GM18867 (cell line): ENCODE measurements around the gene DELE1.

Source experiments
- ATAC-seq: cut with Tn5 transposase; IDR thresholded peaks from one replicate; pipeline ENCODE4 v1.9.1; 2021; ENCODE audit warnings: mild to moderate bottlenecking, moderate library complexity; ENCODE audit not compliant: unreplicated experiment

Gene DELE1

DNA sequence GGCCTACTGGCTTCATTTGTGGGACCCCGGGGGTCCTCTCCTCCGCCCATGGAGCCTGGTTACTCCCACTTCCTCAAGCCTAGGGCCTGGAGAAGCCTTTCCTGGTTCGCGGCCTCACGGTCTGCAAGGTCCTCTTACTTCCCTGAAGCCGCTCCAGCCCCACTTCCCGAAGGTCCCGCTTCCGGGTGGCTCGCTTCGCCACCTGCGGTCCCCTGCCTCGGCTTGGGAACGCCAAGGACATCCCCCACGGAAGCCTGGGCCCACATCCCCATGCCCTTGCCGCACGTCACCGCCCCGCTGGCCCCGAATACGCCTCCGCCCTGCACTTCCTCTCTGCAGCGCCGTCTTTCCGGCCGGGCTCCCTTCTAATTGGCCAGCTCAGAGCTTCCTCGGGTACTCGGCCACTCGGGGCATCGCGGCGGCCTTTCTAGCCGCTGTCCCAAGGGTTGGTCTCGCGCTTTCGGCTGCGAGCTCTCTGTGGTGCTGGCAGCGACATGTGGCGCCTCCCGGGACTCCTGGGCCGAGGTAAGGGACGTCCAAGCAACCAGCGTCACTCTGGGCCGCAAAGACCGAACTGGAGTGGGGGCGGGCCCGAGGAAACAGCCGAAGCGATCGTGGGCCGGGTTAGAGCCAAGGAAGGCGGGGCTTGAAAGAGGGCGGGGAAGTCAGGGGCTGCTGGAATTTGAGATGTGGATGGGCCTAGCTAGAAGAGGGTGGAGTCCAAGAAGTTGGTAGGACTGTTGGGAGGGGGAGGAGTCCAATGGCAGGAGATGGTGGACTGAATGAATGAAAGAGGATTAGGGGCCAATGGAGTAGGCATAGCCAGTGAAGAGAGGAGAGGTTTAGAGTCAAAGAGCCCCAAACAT is at the start of gene DELE1:
Gene DELE1 (plus strand): TSS at position 424 of the 866 bp plus-strand sequence. CDS start 71 bp downstream, at position 495.
- ATAC-seq, result peak; percentile 98

GRCh38 chr5:141873933-141874261 is 49.8 kb upstream of the DELE1 start:
- no peak for ATAC-seq

DNA sequence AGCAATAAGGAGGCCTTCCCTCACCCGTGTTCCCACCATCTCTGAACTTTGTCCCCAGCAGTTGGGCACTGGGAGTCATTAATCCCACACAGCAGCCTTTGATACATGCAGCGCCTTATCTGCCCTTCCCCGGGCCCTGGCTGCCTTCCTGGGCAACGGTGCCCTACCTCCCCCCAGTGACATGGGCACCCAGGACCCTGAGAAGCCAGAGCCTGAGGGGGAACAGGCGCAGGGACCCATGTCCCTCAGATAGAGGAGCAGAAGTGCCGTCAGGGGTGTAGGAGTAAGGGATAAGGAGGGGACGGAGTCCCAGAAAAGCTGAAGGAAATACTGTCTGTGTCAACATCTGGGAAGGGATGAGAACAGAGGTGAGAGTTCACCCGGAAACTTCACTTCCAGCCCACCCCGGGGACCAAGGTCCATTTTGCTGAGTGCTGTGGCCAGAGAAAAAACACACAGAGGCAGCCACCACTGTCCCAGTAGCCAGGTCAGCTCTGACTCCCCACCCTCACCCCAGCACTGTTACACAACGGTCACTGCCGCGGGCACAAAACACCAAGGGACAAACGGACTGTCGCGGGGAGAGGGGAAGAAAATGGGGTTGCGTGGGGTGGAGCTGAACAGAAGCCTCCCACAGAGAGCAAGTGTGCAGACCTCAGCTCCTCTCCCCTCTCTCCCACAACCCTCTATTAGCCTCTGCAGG is 49.3 kb upstream of the DELE1 start:
- no peak for ATAC-seq

GRCh38 chr5:141875022-141875740 is 48.5 kb upstream of the DELE1 start:
- no peak for ATAC-seq

GRCh38 chr5:141875795-141876627 is 47.7 kb upstream of the DELE1 start:
- ATAC-seq, result no peak

GRCh38 chr5:141876628-141877355 is 46.9 kb upstream of the DELE1 start:
- ATAC-seq, result no peak

GRCh38 chr5:141877356-141878185 is 46.1 kb upstream of the DELE1 start:
- ATAC-seq, result no peak

DNA sequence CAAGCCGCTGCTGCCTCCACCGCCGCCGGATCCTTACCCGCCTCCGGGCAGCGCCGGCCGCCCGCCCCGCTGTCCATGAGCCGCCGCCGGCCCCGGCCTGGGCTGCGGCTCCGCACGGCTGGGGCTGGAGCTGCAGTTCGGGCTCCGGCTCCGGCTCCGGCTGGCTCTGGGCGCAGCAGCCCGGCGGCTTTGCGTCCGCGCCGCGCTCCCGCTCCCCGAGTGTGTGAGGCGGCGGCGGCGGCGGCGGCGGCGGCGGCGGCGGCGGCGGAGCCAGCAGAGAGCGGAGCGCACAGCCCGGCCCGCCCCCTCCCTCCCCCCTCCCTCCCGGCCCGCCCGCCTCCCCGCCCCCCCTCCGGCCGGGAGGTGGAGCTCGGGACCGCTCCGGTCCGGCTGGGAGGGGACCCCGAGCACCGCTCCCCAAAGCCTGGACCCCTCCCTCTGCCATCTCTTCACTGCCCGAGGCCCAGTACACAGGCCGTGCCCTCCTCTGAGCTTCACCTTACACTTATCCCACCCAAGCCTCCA is 45.4 kb upstream of the DELE1 start, which contains the start of gene PCDH1:
Gene PCDH1 (minus strand): TSS at position 225 of the 525 bp plus-strand sequence. CDS start 148 bp downstream, at position 77.
- no peak for ATAC-seq

DNA sequence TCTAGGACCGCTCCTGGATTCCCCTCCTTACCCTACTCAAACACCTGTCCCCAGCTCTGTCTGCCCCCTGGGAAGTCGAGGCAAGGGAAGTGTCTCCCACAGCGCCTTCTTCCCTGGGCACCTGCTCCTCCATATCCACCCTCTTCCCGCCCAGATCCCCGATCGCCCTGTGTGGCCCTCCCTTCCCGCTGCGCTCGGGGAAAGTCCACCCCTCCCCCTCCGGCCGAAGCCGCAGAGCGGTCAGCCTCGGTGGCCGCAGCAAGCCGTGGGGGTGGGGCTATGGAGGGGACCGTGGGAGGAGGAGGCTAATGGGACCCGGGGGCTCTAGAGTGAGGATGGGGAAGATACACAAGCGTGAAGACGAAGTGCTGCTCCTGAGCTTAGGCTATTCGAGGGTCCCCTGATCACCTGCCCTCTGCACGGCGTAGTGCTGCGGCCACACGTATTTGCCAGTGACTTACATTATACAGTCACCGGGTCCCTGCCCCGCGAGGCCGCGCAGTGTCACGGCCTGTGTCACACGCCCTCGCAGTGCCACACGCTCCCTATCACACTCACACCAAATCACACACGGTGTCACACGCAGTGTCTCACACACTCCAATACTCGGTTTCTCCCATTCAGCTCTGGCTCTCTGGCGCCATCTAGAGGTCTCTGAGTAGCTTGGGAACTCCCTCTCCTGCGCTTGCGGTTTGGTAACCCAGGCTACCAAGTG is 44.8 kb upstream of the DELE1 start:
- peak; percentile 77 for ATAC-seq

GRCh38 chr5:141879426-141879759 is 44.3 kb upstream of the DELE1 start:
- ATAC-seq, result no peak

DNA sequence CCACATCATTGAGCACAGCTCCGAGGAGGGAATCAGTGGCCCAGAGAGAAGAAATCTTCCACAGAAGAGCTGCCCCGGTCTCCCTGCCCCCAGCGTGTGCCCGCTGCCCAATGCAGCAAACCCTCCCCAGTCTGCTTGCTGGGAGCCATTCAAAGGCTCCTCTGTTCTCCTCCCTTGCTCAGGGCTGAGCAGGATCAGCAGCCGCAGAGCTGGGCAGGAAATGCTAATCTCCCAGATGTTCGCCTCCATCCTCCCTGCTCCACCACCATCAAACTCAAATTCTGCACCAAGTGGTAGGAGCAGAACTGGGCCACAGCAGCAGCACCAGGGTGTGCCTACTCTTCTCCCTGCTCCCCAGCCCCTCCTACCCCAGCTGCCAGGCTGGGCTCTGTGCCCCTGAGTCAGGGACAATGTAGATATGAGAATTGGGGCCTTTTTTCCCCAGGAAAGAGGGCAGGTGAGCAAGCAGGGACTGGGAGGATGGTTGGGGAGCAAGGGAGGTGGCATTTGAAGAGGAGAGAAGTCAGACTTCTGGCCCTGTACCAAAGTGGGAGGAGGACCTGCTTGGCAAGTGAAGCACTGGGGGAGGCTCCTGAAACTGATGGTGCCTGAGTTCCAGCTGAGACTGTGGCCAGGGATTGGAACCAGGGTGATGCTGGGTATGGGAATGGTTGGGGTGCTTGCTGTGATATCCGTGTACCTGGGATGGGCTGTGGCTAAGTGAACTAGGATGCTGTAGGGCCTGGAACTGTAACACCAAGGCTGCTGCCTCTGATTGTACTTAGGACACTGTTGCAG is 43.5 kb upstream of the DELE1 start:
- ATAC-seq, result no peak

DNA sequence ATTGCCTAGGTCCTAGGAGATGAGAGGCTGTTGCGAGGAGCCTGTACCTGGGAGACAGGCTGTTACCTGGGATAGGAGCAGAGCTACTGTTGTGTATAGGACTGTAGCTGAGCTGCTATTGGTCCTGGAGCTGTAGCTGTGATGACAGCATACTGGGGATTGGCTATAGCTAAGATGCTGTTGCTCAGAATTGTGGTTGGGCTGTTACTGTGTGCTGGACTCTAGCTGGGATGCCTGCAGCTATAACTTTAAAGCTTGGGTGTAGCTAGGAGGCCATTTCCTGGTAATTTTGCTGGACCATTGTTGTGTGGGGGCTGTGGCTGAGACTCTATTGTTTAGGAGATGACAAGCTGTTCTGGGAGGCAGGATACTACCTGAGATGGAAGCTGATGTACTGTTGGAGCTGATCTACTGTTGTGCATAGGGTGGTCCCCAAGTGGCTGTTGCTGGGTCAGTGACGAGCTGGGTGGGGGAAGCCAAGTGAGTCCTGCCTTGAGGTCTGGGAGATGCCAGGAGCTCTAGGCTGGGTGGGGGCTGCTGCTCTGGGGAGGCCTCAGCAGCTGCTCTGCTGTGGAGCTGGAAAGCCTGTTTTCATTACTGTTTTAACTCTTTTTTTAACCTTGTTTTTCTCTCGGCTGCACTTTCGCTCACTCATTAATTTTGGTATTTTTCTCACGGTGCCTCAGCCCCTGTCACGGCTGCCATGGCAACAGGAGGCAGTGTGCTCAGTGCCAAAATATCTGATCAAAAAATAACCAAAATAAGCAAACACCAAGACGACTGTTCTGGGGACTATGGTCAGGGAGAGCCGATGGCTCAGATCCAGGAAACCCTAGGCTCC is 42.5 kb upstream of the DELE1 start:
- ATAC-seq, result peak; percentile 37

DNA sequence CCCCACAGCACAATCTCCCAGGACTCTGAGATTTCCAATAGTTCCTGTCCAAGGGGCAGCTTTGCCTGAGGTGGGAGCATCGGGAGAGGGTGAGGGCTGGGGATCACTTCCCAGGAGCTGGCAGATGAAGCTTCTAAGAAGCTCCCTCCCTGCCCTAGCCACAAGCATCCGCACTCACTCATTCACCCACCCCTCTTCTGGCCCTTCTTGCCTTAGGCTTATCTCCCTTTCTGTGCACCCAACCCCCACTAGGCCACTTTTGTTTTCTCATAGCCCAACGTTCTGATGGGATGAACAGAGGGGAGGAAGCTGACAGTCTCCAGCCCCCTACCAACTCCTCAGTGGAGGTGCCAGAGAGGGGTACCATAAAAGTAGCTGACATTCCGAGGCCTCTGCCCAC is 41.8 kb upstream of the DELE1 start:
- no peak for ATAC-seq

GRCh38 chr5:141882594-141883183 is 41.0 kb upstream of the DELE1 start:
- no peak for ATAC-seq

GRCh38 chr5:141883184-141883891 is 40.3 kb upstream of the DELE1 start:
- no peak for ATAC-seq

DNA sequence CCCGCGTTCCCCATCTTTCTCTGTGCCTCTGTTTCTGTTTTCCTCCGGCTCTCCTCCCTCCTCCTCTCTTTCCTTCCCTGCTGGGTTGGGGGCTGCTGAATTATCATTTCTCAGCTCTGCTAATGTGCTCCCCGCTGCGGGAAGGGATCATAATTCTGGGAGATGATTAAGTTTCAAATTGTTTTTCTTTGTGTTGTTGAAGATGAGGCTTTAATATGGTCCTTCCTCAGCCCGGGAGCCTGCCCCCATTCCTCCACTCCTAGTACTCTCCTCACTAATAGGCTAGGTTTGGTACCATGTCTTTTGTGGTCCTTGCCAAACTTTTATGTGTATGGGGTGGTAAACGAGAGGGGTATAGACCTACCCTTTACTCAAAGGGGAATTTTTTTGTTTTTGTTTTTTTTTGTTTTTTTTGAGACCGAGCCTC is 39.8 kb upstream of the DELE1 start:
- ATAC-seq, result no peak
